ENCODE data around the gene CD99L2. TPM values are rescaled to one million over a fixed set of nuclear protein-coding genes. Genes with fewer than 3 reads are reported as not detected.

CD99L2 gene
- polyA plus RNA-seq, 3 donors, result 13.1 to 18.4 (median 16.7) TPM

- Mint-ChIP-seq H3K9me3 (peaks cover 0 to 2% (median 0%) of the 10 kb centered on the region in 7 donors), H3K36me3 (peaks cover 34 to 38% of the 10 kb centered on the region in 2 donors), H3K27ac (no peak overlapping the region), H3K4me3 (no peak overlapping the region), H3K4me1 (peaks cover 6% of the 10 kb centered on the region), H3K27me3 (ENCODE audit: low read depth in 3 of 3) (no peaks in the 10 kb centered on the region)
- WGBS (ENCODE audit: insufficient coverage), result no CpG with 5 or more reads among the region's 8 CpGs
- H3K79me2 ChIP-seq (ENCODE audit: insufficient read depth, low read length), result no peaks in the 10 kb centered on the region
- H3K4me3 ChIP-seq (replicated peaks in 1 of 3; ENCODE audit: low read depth in 2 of 3, low read length in 3 of 3), result no peak overlapping the region
- no peaks in the 10 kb centered on the region for H3K27me3 ChIP-seq (ENCODE audit: control insufficient read depth in 2 of 2, insufficient read depth in 2 of 2, low read length in 2 of 2)
- H3K9me3 ChIP-seq (replicated peaks in 1 of 2; ENCODE audit: control insufficient read depth in 1 of 2, insufficient read depth in 1 of 2, low read length in 2 of 2), result no peaks in the 10 kb centered on the region
- H3K36me3 ChIP-seq (replicated peaks in 1 of 2; ENCODE audit: control insufficient read depth in 1 of 2, insufficient read depth in 2 of 2, low read length in 2 of 2), result peaks cover 16 to 47% of the 10 kb centered on the region in 2 donors
- H3K27ac ChIP-seq (ENCODE audit: low read depth in 1 of 2, low read length in 2 of 2), result no peak overlapping the region
- no peaks in the 10 kb centered on the region for H4K20me1 ChIP-seq (ENCODE audit: insufficient read depth, low read length)
- no peak for TF ChIP-seq CTCF (IDR thresholded peaks at IDR 0.05)
- intact Hi-C loops (cut with micrococcal nuclease), result no loop called here
- H3K4me2 ChIP-seq (replicated peaks; ENCODE audit: extremely low read depth, low read length, poor library complexity, severe bottlenecking), result no peak overlapping the region
- H3K4me1 ChIP-seq (ENCODE audit: control insufficient read depth in 1 of 2, insufficient read depth in 2 of 2, low read length in 2 of 2), result peaks cover 1 to 5% of the 10 kb centered on the region in 2 donors
- H2AFZ ChIP-seq (ENCODE audit: insufficient read depth, low read depth, low read length, poor library complexity, severe bottlenecking), result no peak overlapping the region
- no peak overlapping the region for H3K9ac ChIP-seq (ENCODE audit: insufficient read depth, low read length, poor library complexity, severe bottlenecking)
- DNase-seq, result no peak
These were observed 136.7 kb downstream of the CD99L2 start for GRCh38 chrX:150761819-150762216.

- H2AFZ ChIP-seq (ENCODE audit: insufficient read depth, low read depth, low read length, poor library complexity, severe bottlenecking), result no peak overlapping the region
- H3K4me3 ChIP-seq (replicated peaks in 1 of 3; ENCODE audit: low read depth in 2 of 3, low read length in 3 of 3), result no peak overlapping the region
- H3K9me3 ChIP-seq (replicated peaks in 1 of 2; ENCODE audit: control insufficient read depth in 1 of 2, insufficient read depth in 1 of 2, low read length in 2 of 2), result no peaks in the 10 kb centered on the region
- H3K36me3 Mint-ChIP-seq, result peaks cover 35 to 36% of the 10 kb centered on the region in 2 donors
- DNase-seq, result no peak
- intact Hi-C loops (cut with micrococcal nuclease), result no loop called here
- H3K27me3 Mint-ChIP-seq (ENCODE audit: low read depth in 3 of 3), result peaks cover 0 to 3% (median 0%) of the 10 kb centered on the region in 3 donors
- H3K27ac ChIP-seq (ENCODE audit: low read depth in 1 of 2, low read length in 2 of 2), result no peak overlapping the region
- H3K79me2 ChIP-seq (ENCODE audit: insufficient read depth, low read length), result no peaks in the 10 kb centered on the region
- H3K27me3 ChIP-seq (ENCODE audit: control insufficient read depth in 2 of 2, insufficient read depth in 2 of 2, low read length in 2 of 2), result no peaks in the 10 kb centered on the region
- peaks cover 16 to 51% of the 10 kb centered on the region in 2 donors for H3K36me3 ChIP-seq (replicated peaks in 1 of 2; ENCODE audit: control insufficient read depth in 1 of 2, insufficient read depth in 2 of 2, low read length in 2 of 2)
- H3K9me3 Mint-ChIP-seq, result peaks cover 0 to 2% (median 0%) of the 10 kb centered on the region in 7 donors
- H4K20me1 ChIP-seq (ENCODE audit: insufficient read depth, low read length), result no peaks in the 10 kb centered on the region
- no peaks in the 10 kb centered on the region for H3K4me1 ChIP-seq (ENCODE audit: control insufficient read depth in 1 of 2, insufficient read depth in 2 of 2, low read length in 2 of 2)
- H3K4me3 Mint-ChIP-seq, result no peak overlapping the region
- TF ChIP-seq CTCF (IDR thresholded peaks at IDR 0.05), result no peak
- peaks cover 1% of the 10 kb centered on the region for H3K4me1 Mint-ChIP-seq
- H3K4me2 ChIP-seq (replicated peaks; ENCODE audit: extremely low read depth, low read length, poor library complexity, severe bottlenecking), result no peak overlapping the region
- H3K27ac Mint-ChIP-seq, result peak overlapping the region in 2 of 7 donors; percentile 22 to 32
- no peak overlapping the region for H3K9ac ChIP-seq (ENCODE audit: insufficient read depth, low read length, poor library complexity, severe bottlenecking)
- WGBS (ENCODE audit: insufficient coverage), result 67% methylated on average over 1 of the region's 7 CpGs
These were observed 137.2 kb downstream of the CD99L2 start for GRCh38 chrX:150761176-150761818.
